Thyroid gland (tissue), 4 donors: ENCODE measurements around the gene GALNT18. TPM values are rescaled to one million over a fixed set of nuclear protein-coding genes. Genes with fewer than 3 reads are reported as not detected.

ENCODE experiments used
- DNase-seq, 2 donors: peaks; one replicate each; pipeline ENCODE4 v3.0.0-alpha.2; 2019
- H3K27ac ChIP-seq, 3 donors: fragments of 200-600 bp; sonication (generic); 1 replicate in 2 of 3; 2 replicates in 1 of 3; pipeline ENCODE4 v1.5.1; 2016 to 2019; ENCODE audit warnings: mild to moderate bottlenecking in 1 of 3, moderate library complexity in 1 of 3
- H3K27me3 ChIP-seq: fragments of 200-600 bp; sonication (generic); one replicate; pipeline ENCODE4 v1.5.1; 2019
- H3K36me3 ChIP-seq, 2 donors: fragments of 200-600 bp; sonication (generic); one replicate each; pipeline ENCODE4 v1.5.1; 2016 to 2019
- H3K4me1 ChIP-seq, 2 donors: fragments of 200-600 bp; sonication (generic); one replicate each; pipeline ENCODE4 v1.5.1; 2017 to 2019
- H3K4me3 ChIP-seq, 3 donors: fragments of 200-600 bp; sonication (generic); replicated peaks in 1 of 3; 1 replicate in 2 of 3; 2 replicates in 1 of 3; pipeline ENCODE4 v1.5.1; 2016; ENCODE audit warnings: mild to moderate bottlenecking in 1 of 3
- H3K9me3 ChIP-seq: fragments of 200-600 bp; sonication (generic); one replicate; pipeline ENCODE4 v1.5.1; 2017
- POLR2A ChIP-seq, 2 donors: fragments of 450-650 bp; IDR thresholded peaks; one replicate each; pipeline ENCODE4 v1.6.1; 2017; ENCODE audit warnings: antibody characterized with exemption in 2 of 2, mild to moderate bottlenecking in 2 of 2, moderate library complexity in 1 of 2
- WGBS, 2 donors: methylation state at CpG; one replicate each; pipeline ENCODE4 v1.1.5; 2017; 5-methylcytosine and 5-hydroxymethylcytosine counted together
- intact Hi-C: fragments of 100-400 bp; cut with DNase I; formaldehyde crosslinking; loops from one replicate; pipeline ENCODE4 v1.15.1; 2023
- total RNA-seq, 4 donors: library from RNA; depleted of rRNA; stranded (reverse); fragments of >200 nt; gene quantifications; one replicate each; pipeline ENCODE4 v1.2.3, GENCODE V29; 2016
- TF ChIP-seq, protein P1 (sequence below), 6 experiments: fragments of 200-600 bp in 3 of 6; fragments of 450-650 bp in 3 of 6; sonication (generic) in 3 of 6; IDR thresholded peaks; one replicate each; pipeline ENCODE4 v1.5.1; 2016 to 2019; ENCODE audit warnings: antibody characterized with exemption in 6 of 6, mild to moderate bottlenecking in 2 of 6, inconsistent platforms in 1 of 6, moderate library complexity in 1 of 6

The GALNT18 gene
- total RNA-seq, 4 donors from 2014 or later = 60.7 to 93.8 (median 87.5) TPM

DNA sequence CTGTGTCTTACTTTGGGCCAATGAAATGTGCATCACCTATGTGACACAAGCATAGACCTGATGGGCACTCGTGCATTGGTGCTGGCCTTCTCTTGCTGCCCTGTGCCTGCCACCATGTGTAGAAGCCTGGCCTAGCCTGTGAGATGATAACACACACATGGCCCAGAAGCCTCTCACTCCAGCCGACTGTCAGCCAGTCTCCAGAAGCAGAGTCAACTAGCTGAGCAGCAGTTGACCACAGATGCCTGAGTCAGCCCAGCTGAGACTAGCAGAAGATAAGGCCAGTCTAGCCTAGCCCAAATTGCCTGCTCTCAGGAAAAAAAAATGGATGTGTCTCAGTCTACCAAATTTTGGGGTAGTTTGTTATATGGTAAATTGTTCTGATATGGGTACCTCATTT is 314.9 kb downstream of the GALNT18 start:
- Histone ChIP-seq H3K4me3 (no peak overlapping the region), H3K4me1 (no peaks in the 10 kb centered on the region), H3K36me3 (no peaks in the 10 kb centered on the region), H3K27ac (no peak overlapping the region), H3K9me3 (no peaks in the 10 kb centered on the region), H3K27me3 (no peaks in the 10 kb centered on the region)
- DNase-seq = no peak
- 84 to 86% methylated on average over 1 to 2 of the region's 2 CpGs for WGBS, 2 donors
- no peak for TF ChIP-seq POLR2A (IDR thresholded peaks at IDR 0.05)
- TF ChIP-seq, protein P1, sequence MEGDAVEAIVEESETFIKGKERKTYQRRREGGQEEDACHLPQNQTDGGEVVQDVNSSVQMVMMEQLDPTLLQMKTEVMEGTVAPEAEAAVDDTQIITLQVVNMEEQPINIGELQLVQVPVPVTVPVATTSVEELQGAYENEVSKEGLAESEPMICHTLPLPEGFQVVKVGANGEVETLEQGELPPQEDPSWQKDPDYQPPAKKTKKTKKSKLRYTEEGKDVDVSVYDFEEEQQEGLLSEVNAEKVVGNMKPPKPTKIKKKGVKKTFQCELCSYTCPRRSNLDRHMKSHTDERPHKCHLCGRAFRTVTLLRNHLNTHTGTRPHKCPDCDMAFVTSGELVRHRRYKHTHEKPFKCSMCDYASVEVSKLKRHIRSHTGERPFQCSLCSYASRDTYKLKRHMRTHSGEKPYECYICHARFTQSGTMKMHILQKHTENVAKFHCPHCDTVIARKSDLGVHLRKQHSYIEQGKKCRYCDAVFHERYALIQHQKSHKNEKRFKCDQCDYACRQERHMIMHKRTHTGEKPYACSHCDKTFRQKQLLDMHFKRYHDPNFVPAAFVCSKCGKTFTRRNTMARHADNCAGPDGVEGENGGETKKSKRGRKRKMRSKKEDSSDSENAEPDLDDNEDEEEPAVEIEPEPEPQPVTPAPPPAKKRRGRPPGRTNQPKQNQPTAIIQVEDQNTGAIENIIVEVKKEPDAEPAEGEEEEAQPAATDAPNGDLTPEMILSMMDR (IDR thresholded peaks at IDR 0.05) = no peak
- intact Hi-C loops = no loop called here

DNA sequence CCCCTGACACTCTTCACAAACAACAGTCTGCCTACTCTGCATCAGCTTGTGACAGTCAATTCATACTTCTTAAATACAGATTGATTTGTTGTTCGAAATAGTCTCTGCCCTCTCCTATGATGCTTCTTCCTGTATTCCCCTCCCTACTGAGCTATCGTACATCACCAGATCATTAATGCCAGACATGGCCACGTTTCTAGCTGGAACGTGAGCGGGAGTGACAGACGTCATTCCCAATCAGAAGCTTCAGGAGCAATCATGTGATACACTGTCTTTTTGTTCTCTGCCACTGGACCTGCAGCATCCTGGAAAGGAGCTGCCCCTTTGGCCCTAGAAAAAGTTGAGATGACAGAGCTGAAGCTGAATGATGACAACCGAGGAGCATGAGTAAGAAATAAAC is 317.3 kb downstream of the GALNT18 start:
- Histone ChIP-seq H3K36me3 (no peaks in the 10 kb centered on the region), H3K4me1 (no peaks in the 10 kb centered on the region), H3K27me3 (no peaks in the 10 kb centered on the region), H3K27ac (no peak overlapping the region), H3K4me3 (no peak overlapping the region), H3K9me3 (no peaks in the 10 kb centered on the region)
- no peak for DNase-seq
- 78 to 87% methylated on average over 7 of the region's 7 CpGs for WGBS, 2 donors
- TF ChIP-seq POLR2A (IDR thresholded peaks at IDR 0.05) = no peak
- TF ChIP-seq, protein P1 (IDR thresholded peaks at IDR 0.05) = no peak
- intact Hi-C loops = no loop called here

GRCh38 chr11:11302565-11302964 is 319.2 kb downstream of the GALNT18 start:
- DNase-seq = no peak
- Histone ChIP-seq H3K36me3 (no peaks in the 10 kb centered on the region), H3K4me1 (no peaks in the 10 kb centered on the region), H3K9me3 (no peaks in the 10 kb centered on the region), H3K4me3 (no peak overlapping the region), H3K27me3 (no peaks in the 10 kb centered on the region), H3K27ac (no peak overlapping the region)
- 87 to 94% methylated on average over 9 to 10 of the region's 10 CpGs for WGBS, 2 donors
- TF ChIP-seq POLR2A (IDR thresholded peaks at IDR 0.05) = no peak
- TF ChIP-seq, protein P1 (IDR thresholded peaks at IDR 0.05) = no peak
- intact Hi-C loops = no loop called here

GRCh38 chr11:11301212-11301611 is 320.6 kb downstream of the GALNT18 start:
- no peaks in the 10 kb centered on the region for H3K9me3 ChIP-seq
- no peak overlapping the region for H3K27ac ChIP-seq
- H3K27me3 ChIP-seq = no peaks in the 10 kb centered on the region
- H3K4me3 ChIP-seq = no peak overlapping the region
- intact Hi-C loops = loop anchor here (2.0 kb wide), 1 partner anchor 26 kb away; no protein-coding TSS in a partner anchor
- no peak for TF ChIP-seq POLR2A (IDR thresholded peaks at IDR 0.05)
- TF ChIP-seq, protein P1 (IDR thresholded peaks at IDR 0.05) = no peak
- H3K4me1 ChIP-seq = peaks cover 0 to 7% of the 10 kb centered on the region in 2 donors
- 82 to 96% methylated on average over 6 of the region's 6 CpGs for WGBS, 2 donors
- no peak for DNase-seq
- H3K36me3 ChIP-seq = no peaks in the 10 kb centered on the region

DNA sequence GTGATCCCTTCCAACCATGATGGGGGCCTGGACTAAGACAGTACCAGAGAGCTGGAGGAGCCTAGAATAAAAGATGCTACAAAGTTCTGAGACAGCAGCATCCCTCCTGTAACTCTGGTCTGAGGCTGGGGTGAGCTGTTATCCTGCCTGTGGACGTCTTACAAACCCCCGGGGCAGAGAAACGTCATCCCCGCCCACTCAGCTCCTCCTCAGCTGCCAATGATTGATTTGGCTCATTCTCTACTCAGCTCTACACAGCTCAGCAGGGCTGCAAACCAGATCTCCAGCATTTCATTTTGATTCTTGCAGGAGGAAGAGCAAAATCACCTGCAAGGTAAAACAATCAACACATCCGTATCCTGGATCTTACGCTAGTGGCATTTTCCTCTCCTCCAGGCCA is 324.2 kb downstream of the GALNT18 start:
- Histone ChIP-seq H3K36me3 (no peaks in the 10 kb centered on the region), H3K27me3 (no peaks in the 10 kb centered on the region), H3K27ac (no peak overlapping the region), H3K4me3 (no peak overlapping the region), H3K4me1 (peaks cover 0 to 7% of the 10 kb centered on the region in 2 donors), H3K9me3 (no peaks in the 10 kb centered on the region)
- no peak for DNase-seq
- intact Hi-C loops = no loop called here
- TF ChIP-seq, protein P1 (IDR thresholded peaks at IDR 0.05) = no peak
- no peak for TF ChIP-seq POLR2A (IDR thresholded peaks at IDR 0.05)
- 66 to 79% methylated on average over 6 of the region's 6 CpGs for WGBS, 2 donors
